A375 (cell line): ENCODE results near the gene HK2. TPM values are rescaled to one million over a fixed set of nuclear protein-coding genes. Genes with fewer than 3 reads are reported as not detected.

Experiments
- total RNA-seq: library from RNA; depleted of rRNA; stranded (reverse); fragments of >200 nt; shearing (Covaris generic); gene quantifications from 2 replicates; pipeline ENCODE4 v1.2.3, GENCODE V29; 2014; rRNA removed

HK2 gene
- 29.3 and 29.6 TPM in 2 replicates for total RNA-seq

DNA sequence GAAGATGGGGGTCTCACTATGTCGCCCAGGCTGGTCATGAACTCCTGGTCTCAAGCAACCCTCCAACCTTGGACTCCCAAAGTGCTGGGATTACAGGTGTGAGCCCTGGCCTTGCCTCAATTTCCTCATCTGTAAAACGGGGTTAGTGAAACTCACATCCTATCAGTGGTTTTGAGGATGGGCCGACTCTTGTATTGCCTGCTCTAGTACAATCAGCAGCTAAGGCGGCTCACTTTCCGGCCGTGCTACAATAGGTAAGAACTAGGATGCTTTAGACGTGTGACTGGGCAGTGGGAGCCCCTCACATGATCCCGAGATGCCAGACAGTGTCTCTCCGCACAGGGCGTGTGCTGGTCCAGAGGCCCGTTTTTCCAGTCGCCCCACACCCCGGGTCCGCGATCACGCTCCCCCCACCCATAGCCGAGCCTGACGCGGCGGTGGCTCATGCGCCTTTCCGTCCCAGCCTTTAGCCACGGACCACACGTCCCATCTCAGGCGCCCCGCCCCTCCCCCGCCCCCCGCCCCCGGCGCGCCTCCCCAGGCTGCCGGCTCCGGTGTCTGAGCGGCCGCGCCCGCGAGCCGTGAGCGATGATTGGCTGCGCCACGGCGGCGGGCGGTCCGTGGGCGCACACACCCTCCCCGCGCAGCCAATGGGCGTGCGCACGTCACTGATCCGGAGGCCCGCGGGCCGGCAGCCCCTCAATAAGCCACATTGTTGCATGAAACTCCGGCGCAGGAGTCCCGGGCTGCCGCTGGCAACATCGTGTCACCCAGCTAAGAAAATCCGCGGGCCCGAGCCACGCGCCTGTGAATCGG, at the start of gene HK2:
HK2 (plus strand) TSS at position 710 of the 816 bp plus-strand sequence. CDS start 454 bp downstream, outside the sequence.

Other genes with a start within 250 kb of the HK2 start
- 0.24 TPM in 1 of 2 replicates, not detected in the other for gene M1AP, start 185.8 kb upstream of the HK2 start, total RNA-seq
- 4.7 and 11.9 TPM in 2 replicates for gene SEMA4F, start 179.9 kb upstream of the HK2 start, total RNA-seq
- 52.5 and 53.6 TPM in 2 replicates for gene POLE4, start 124.5 kb downstream of the HK2 start, total RNA-seq